Left ventricle myocardium inferior (tissue), 1 donor: ENCODE data around the gene HGFAC. TPM values are rescaled to one million over a fixed set of nuclear protein-coding genes. Genes with fewer than 3 reads are reported as not detected.

Source experiments
- DNase-seq: peaks from one replicate; pipeline ENCODE4 v3.0.0-alpha.2; 2020
- H3K27ac ChIP-seq: fragments of 200-600 bp; replicated peaks from 2 replicates; pipeline ENCODE4 v1.8.0; 2021
- H3K27me3 ChIP-seq: fragments of 200-600 bp; 2 replicates; pipeline ENCODE4 v1.8.0; 2021; ENCODE audit warnings: low read depth
- H3K36me3 ChIP-seq: fragments of 200-600 bp; 2 replicates; pipeline ENCODE4 v1.8.0; 2021
- H3K4me1 ChIP-seq: fragments of 200-600 bp; 2 replicates; pipeline ENCODE4 v1.8.0; 2021
- H3K4me3 ChIP-seq: fragments of 200-600 bp; 2 replicates; pipeline ENCODE4 v1.8.0; 2021; ENCODE audit warnings: mild to moderate bottlenecking, moderate library complexity
- H3K9me3 ChIP-seq: fragments of 200-600 bp; replicated peaks from 2 replicates; pipeline ENCODE4 v1.8.0; 2021
- intact Hi-C: fragments of 100-400 bp; cut with micrococcal nuclease; formaldehyde crosslinking; loops from one replicate; pipeline ENCODE4 v1.11.0; 2022
- total RNA-seq: library from RNA; stranded (reverse); fragmentation: NEBNext Ultra II Directional; extraction: Animal tissue kit (Norgen Biotek cat#: 25700); gene quantifications from one replicate; pipeline ENCODE4 v1.2.1, GENCODE V29; 2021
- TF ChIP-seq, protein P1 (sequence below): fragments of 200-600 bp; IDR thresholded peaks from 2 replicates; pipeline ENCODE4 v1.8.0; 2021; ENCODE audit warnings: antibody characterized with exemption, mild to moderate bottlenecking, borderline replicate concordance
- donor health status: DM: no; HTN: yes; CAD: no; lungs with severe emphysema.

Gene HGFAC
- total RNA-seq, 1 donor from 2014 or later, result 0.80 TPM

DNA sequence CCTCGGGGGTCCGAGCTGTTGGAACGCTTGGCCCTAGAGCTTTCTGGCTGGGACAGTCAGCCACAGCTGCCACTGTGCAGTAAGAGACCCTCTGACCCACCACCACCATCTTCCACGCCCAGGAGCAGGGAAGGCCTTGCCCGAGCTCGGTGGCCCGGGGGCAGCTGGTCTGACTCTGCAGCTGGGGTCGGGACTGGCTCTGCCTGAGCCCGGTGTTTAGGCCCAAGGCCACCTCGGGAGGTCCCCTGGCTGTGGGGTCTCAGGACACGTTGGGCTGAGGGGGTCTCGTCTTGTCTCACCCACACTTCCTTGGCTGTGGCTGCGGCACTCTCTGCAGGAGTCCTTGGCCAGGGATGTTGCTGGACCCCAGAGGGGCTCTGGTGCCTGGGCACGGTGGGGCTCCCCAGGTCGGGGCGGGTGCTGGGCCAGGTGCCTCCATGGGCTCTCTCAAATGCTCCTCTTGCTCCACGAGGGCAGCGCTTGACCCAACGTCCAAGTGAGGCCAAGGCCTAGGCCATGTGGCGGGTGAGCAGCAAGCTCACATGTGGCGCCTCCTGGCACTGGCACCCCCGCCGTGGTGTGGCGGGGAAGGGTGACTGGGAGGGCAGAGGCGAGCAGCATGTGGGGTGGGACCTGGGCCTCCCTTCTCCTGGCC lies 44.2 kb downstream of the HGFAC start:
- no peak for DNase-seq
- intact Hi-C loops, result no loop called here
- H3K9me3 ChIP-seq, result no peaks in the 10 kb centered on the region
- H3K27me3 ChIP-seq, result peaks cover 53% of the 10 kb centered on the region
- TF ChIP-seq, protein P1, sequence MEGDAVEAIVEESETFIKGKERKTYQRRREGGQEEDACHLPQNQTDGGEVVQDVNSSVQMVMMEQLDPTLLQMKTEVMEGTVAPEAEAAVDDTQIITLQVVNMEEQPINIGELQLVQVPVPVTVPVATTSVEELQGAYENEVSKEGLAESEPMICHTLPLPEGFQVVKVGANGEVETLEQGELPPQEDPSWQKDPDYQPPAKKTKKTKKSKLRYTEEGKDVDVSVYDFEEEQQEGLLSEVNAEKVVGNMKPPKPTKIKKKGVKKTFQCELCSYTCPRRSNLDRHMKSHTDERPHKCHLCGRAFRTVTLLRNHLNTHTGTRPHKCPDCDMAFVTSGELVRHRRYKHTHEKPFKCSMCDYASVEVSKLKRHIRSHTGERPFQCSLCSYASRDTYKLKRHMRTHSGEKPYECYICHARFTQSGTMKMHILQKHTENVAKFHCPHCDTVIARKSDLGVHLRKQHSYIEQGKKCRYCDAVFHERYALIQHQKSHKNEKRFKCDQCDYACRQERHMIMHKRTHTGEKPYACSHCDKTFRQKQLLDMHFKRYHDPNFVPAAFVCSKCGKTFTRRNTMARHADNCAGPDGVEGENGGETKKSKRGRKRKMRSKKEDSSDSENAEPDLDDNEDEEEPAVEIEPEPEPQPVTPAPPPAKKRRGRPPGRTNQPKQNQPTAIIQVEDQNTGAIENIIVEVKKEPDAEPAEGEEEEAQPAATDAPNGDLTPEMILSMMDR, result no peak
- H3K27ac ChIP-seq, result peak overlapping the region; percentile 96
- peaks cover 63% of the 10 kb centered on the region for H3K4me1 ChIP-seq
- H3K4me3 ChIP-seq, result no peak overlapping the region
- H3K36me3 ChIP-seq, result no peaks in the 10 kb centered on the region

DNA sequence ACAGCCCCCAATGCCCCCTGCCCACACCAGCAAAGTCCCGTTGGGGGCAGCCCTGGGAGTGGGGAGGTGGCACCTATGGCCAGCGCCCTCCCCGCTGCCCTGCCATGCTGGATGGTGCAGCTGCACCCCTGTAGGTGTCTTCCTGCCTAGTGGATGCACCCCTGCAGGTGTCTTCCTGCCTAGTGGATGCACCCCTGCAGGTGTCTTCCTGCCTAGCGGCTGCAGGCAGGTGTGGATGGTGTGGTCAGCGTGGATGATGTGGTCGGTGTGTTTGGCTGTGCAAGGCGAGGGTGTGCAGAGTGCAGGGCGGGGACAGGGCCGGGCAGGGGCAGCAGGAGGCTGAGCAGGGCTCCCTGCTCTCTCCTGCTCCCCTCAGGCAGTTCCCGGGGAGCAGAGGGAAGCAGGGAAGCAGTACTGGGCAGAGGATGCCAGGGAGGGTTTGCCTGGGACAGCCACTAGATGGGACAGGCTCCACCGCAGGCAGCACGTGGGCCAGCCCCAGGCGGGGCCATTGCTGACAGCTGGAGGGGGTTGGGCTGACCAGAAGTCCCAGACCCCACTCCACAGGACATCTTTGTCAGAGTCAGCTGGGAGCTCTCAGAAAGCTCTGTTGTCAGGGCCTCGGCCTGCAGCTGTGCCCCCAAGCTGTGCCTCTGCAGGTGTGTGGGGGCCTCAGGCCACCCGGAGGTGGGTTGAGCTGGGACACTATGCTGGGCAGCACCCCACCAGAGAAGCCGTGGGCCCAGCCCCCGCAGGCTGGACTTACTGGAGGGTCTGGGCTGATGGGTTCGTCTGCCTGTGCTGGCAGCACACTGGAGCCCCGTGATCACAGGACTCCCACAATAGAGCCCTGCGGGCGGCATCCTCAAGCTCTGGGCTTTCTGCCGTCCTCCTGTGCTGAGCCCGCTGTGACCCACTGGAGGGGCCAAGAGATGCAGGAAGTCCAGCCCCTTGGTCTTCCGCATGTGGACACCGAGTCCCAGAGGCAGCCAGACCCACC lies 45.1 kb downstream of the HGFAC start:
- Histone ChIP-seq H3K36me3 (peaks cover 6% of the 10 kb centered on the region), H3K4me3 (no peak overlapping the region), H3K4me1 (peaks cover 55% of the 10 kb centered on the region), H3K9me3 (no peaks in the 10 kb centered on the region), H3K27ac (peak overlapping the region; percentile 96), H3K27me3 (peaks cover 52% of the 10 kb centered on the region)
- TF ChIP-seq, protein P1, result no peak
- no peak for DNase-seq
- intact Hi-C loops, result no loop called here

DNA sequence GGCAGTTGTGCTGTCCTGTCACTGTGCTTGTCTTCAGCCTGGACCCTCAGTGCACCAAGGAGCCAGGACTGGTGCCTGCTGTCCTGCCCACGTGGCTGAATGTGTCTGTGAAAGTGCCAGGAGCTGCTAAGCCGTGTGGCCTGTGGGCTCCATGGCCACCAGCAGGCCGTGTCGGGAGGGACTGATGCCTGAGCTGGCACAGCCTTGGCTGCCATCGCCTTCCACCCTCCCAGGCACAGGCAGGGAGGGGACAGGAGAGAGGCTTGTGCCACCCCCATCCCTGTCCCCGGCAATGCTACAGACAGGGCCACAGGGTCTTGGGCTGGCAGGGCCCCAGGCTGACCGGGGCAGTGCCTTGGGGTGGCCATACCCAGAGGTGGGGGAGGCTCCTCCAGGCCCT lies 46.1 kb downstream of the HGFAC start:
- H3K4me3 ChIP-seq, result no peak overlapping the region
- TF ChIP-seq, protein P1, result no peak
- DNase-seq, result no peak
- no peaks in the 10 kb centered on the region for H3K9me3 ChIP-seq
- H3K36me3 ChIP-seq, result peaks cover 10% of the 10 kb centered on the region
- peak overlapping the region; percentile 96 for H3K27ac ChIP-seq
- H3K27me3 ChIP-seq, result peaks cover 53% of the 10 kb centered on the region
- intact Hi-C loops, result no loop called here
- peaks cover 44% of the 10 kb centered on the region for H3K4me1 ChIP-seq

DNA sequence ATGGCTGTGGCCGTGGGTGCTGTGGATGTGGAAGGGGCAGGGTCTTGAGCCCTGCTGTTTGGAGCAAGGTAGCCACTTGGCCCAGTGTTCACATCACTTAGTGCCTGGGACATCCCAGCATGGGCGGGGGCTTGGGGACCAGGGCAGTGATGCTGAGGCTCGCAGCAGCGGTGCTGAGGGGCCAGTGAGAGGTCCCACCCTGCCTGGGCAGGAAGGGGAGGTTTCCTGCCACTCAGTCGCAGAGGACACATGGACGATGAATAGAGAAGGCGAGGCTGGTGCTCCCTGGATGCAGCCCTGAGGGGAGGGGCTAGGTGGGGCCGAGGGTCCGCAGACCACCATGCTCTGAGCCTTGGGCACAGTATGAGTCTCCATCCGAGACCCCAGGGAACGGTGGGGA lies 47.1 kb downstream of the HGFAC start:
- Histone ChIP-seq H3K4me1 (peaks cover 47% of the 10 kb centered on the region), H3K27me3 (peaks cover 56% of the 10 kb centered on the region), H3K27ac (no peak overlapping the region), H3K36me3 (peaks cover 16% of the 10 kb centered on the region), H3K9me3 (no peaks in the 10 kb centered on the region), H3K4me3 (no peak overlapping the region)
- TF ChIP-seq, protein P1, result no peak
- intact Hi-C loops, result no loop called here
- no peak for DNase-seq

DNA sequence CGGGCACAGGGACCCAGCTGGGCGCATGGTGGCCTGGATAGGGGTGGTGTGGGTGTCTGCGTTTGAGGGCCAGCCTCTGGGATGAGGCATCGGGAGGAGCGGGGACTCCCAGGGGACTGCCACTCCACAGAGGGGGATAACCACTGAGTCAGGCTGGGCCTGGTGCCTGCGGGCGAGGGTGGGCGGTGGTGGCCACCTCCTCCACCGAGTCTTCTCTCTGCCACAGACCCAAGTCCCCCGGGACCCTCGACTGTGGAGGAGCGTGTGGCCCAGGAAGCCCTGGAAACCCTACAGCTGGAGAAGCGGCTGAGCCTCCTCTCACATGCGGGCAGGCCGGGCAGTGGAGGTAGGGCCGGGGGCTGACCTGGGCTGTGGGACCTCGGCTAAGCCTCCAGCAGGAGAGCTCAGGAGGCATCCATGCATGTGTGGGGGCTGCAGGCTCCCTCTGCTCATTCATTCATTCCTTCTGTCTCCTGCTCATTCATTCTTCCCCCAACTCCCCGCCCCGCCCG lies 47.7 kb downstream of the HGFAC start:
- no peak for DNase-seq
- Histone ChIP-seq H3K9me3 (no peaks in the 10 kb centered on the region), H3K27ac (no peak overlapping the region), H3K4me1 (peaks cover 50% of the 10 kb centered on the region), H3K27me3 (peaks cover 56% of the 10 kb centered on the region), H3K4me3 (no peak overlapping the region), H3K36me3 (peaks cover 16% of the 10 kb centered on the region)
- TF ChIP-seq, protein P1, result no peak
- intact Hi-C loops, result no loop called here
